HepG2 (cell line): ENCODE measurements around the gene CRTC2. TPM values are rescaled to one million over a fixed set of nuclear protein-coding genes. Genes with fewer than 3 reads are reported as not detected.

Source experiments
- CHD2 ChIP-seq: IDR thresholded peaks from 2 replicates; pipeline ENCODE4 v1.6.1; 2011; ENCODE audit warnings: low read depth, low read length, improper control_type of control experiment
- GTF3A ChIP-seq: sonication (generic); formaldehyde crosslinking; conservative IDR thresholded peaks from 2 replicates; pipeline ENCODE4 v1.4.0; 2020; ENCODE audit warnings: mild to moderate bottlenecking, missing genetic modification reagents
- HINFP ChIP-seq: sonication (generic); formaldehyde crosslinking; IDR thresholded peaks from 2 replicates; pipeline ENCODE4 v1.4.0; 2020; ENCODE audit warnings: low read depth, mild to moderate bottlenecking, missing genetic modification reagents
- HNRNPLL ChIP-seq: fragments of 200-400 bp; formaldehyde crosslinking; IDR thresholded peaks from 2 replicates; pipeline ENCODE4 v1.6.1; 2017; ENCODE audit warnings: mild to moderate bottlenecking, low read depth, low read length; ENCODE audit not compliant: poor library complexity, severe bottlenecking
- HOXA3 ChIP-seq: sonication (generic); formaldehyde crosslinking; IDR thresholded peaks from 2 replicates; pipeline ENCODE4 v1.5.0; 2020; ENCODE audit warnings: missing genetic modification reagents
- KLF16 ChIP-seq, 2 experiments: sonication (generic) in 1 of 2; formaldehyde crosslinking in 1 of 2; IDR thresholded peaks; 2 replicates each; pipeline versions ENCODE4 v1.6.1 to v1.8.0; 2016 to 2023; ENCODE audit warnings: missing genetic modification reagents in 2 of 2, missing compliant biosample characterization in 1 of 2
- KMT2B ChIP-seq: IDR thresholded peaks from 2 replicates; pipeline ENCODE4 v1.6.1; 2016; ENCODE audit warnings: missing genetic modification reagents, missing compliant biosample characterization
- MAX ChIP-seq: IDR thresholded peaks from 2 replicates; pipeline ENCODE4 v1.6.1; 2012; ENCODE audit warnings: inconsistent platforms
- NONO ChIP-seq, 2 experiments: fragments of 450-650 bp in 1 of 2; sonication (generic) in 1 of 2; formaldehyde crosslinking in 1 of 2; IDR thresholded peaks in 1 of 2; conservative IDR thresholded peaks in 1 of 2; 2 replicates each; pipeline versions ENCODE4 v1.6.1 to v1.8.0; 2017 to 2022; ENCODE audit warnings: mild to moderate bottlenecking in 1 of 2, missing genetic modification reagents in 1 of 2, moderate library complexity in 1 of 2
- PHF21A ChIP-seq: sonication (generic); formaldehyde crosslinking; IDR thresholded peaks from 2 replicates; pipeline ENCODE4 v1.5.0; 2020; ENCODE audit warnings: mild to moderate bottlenecking, missing genetic modification reagents
- PRPF4 ChIP-seq: fragments of 200-400 bp; formaldehyde crosslinking; IDR thresholded peaks from 2 replicates; pipeline ENCODE4 v1.6.1; 2016; ENCODE audit warnings: low read length, low read depth; ENCODE audit not compliant: poor library complexity, severe bottlenecking
- RERE ChIP-seq: IDR thresholded peaks from 2 replicates; pipeline ENCODE4 v1.6.1; 2016; ENCODE audit warnings: low read depth, missing genetic modification reagents, missing compliant biosample characterization
- SPEN ChIP-seq: sonication (generic); formaldehyde crosslinking; IDR thresholded peaks from 2 replicates; pipeline ENCODE4 v1.5.1; 2020; ENCODE audit warnings: low read depth, mild to moderate bottlenecking, missing genetic modification reagents
- ZBTB14 ChIP-seq: sonication (generic); formaldehyde crosslinking; IDR thresholded peaks from 2 replicates; pipeline ENCODE4 v1.4.0; 2020; ENCODE audit warnings: missing genetic modification reagents
- ZFX ChIP-seq: sonication (generic); formaldehyde crosslinking; IDR thresholded peaks from 2 replicates; pipeline ENCODE4 v1.4.0; 2020; ENCODE audit warnings: mild to moderate bottlenecking, low read depth, missing genetic modification reagents, moderate library complexity
- ZNF574 ChIP-seq: sonication (generic); formaldehyde crosslinking; IDR thresholded peaks from 2 replicates; pipeline ENCODE4 v1.4.0; 2020; ENCODE audit warnings: missing genetic modification reagents
- polyA plus RNA-seq, 8 experiments: library from polyadenylated mRNA; depleted of rRNA in 3 of 8; stranded (reverse) in 7 of 8; unstranded in 1 of 8; fragments of >200 nt; fragmentation: Illumina TruSeq in 4 of 8; extraction: Trizol in 4 of 8; gene quantifications; 2 replicates each; pipeline versions ENCODE4 v1.2.1 to v1.2.3, GENCODE V29; 2011 to 2016; ENCODE audit warnings: low read depth in 4 of 8, missing spikeins in 1 of 8, mixed read lengths in 1 of 8; ENCODE audit not compliant: insufficient read depth in 1 of 8
- total RNA-seq, 5 experiments: library from RNA; depleted of rRNA; stranded (reverse); fragments of >200 nt; fragmentation: Illumina TruSeq; extraction: Trizol; gene quantifications; 2 replicates each; pipeline ENCODE4 v1.2.3, GENCODE V29; 2016; ENCODE audit warnings: low read depth in 1 of 5

Gene CRTC2
- total and polyA plus RNA-seq, 2 of the 13 experiments (the other 11 are each of a cell fraction or from before 2014, with no cell fraction given) = 6.1 to 26.7 TPM

GRCh38 chr1:153922076-153922971 is 36.1 kb downstream of the CRTC2 start (continued):
- peak; percentile 72; the same call in 1 of the 2 replicates for TF ChIP-seq ZFX
- TF ChIP-seq KMT2B = 0 out of 2 replicates have a peak, but pooled peaks have one; percentile 19
- no peak for TF ChIP-seq GTF3A
- TF ChIP-seq CHD2 = no peak
- TF ChIP-seq HNRNPLL = no peak
- TF ChIP-seq ZNF574 (CRISPR knock-in tag) = peak; percentile 60; the same call in 1 of the 2 replicates
- TF ChIP-seq SPEN (CRISPR knock-in tag) = no peak
- no peak for TF ChIP-seq HINFP (CRISPR knock-in tag)
- TF ChIP-seq PRPF4 = peak; percentile 67
- no peak for TF ChIP-seq PHF21A
- TF ChIP-seq HOXA3 (CRISPR knock-in tag) = 0 out of 2 replicates have a peak, but pooled peaks have one; percentile 14
- no peak for TF ChIP-seq RERE
- peak; percentile 52; the same call in 1 of the 2 replicates for TF ChIP-seq MAX
- no peak for TF ChIP-seq KLF16 (CRISPR knock-in tag; IDR thresholded peaks at IDR 0.05)
- TF ChIP-seq NONO (IDR thresholded peaks at IDR 0.05) = no peak
- 0 out of 2 replicates have a peak, but pooled peaks have one; percentile 24 for TF ChIP-seq NONO (CRISPR knock-in tag; conservative IDR thresholded peaks at IDR 0.05)
- peak; percentile 65 for TF ChIP-seq ZBTB14 (CRISPR knock-in tag)
